KMS-11 (cell line): ENCODE data around the gene CCDC66.

Source experiments
- H2AFZ ChIP-seq: fragments of 200-600 bp; sonication (generic); 2 replicates; pipeline ENCODE4 v1.6.1; 2016; ENCODE audit warnings: antibody characterized with exemption, mixed run types, low read depth
- H3K27ac ChIP-seq: fragments of 200-600 bp; sonication (generic); 2 replicates; pipeline ENCODE4 v1.6.1; 2016; ENCODE audit warnings: mild to moderate bottlenecking, mixed run types
- H3K27me3 ChIP-seq: fragments of 200-600 bp; sonication (generic); 2 replicates; pipeline ENCODE4 v1.6.1; 2017; ENCODE audit warnings: mild to moderate bottlenecking, low read depth, mixed run types, moderate library complexity; ENCODE audit not compliant: insufficient read depth
- H3K36me3 ChIP-seq: fragments of 200-600 bp; sonication (generic); 2 replicates; pipeline ENCODE4 v1.6.1; 2017; ENCODE audit warnings: mild to moderate bottlenecking, mixed run types; ENCODE audit not compliant: insufficient read depth
- H3K4me1 ChIP-seq: fragments of 200-600 bp; sonication (generic); 2 replicates; pipeline ENCODE4 v1.6.1; 2016; ENCODE audit warnings: mild to moderate bottlenecking, low read depth, mixed run types; ENCODE audit not compliant: poor library complexity, severe bottlenecking
- H3K4me2 ChIP-seq: fragments of 200-600 bp; sonication (generic); 2 replicates; pipeline ENCODE4 v1.7.0; 2016; ENCODE audit warnings: mild to moderate bottlenecking, mixed run types
- H3K4me3 ChIP-seq: fragments of 200-600 bp; sonication (generic); IDR thresholded peaks from 2 replicates; pipeline ENCODE4 v1.6.1; 2017; ENCODE audit warnings: low read depth, low read length, mixed read lengths; ENCODE audit not compliant: insufficient read depth
- H3K79me2 ChIP-seq: fragments of 200-600 bp; sonication (generic); 2 replicates; pipeline ENCODE4 v1.6.1; 2016; ENCODE audit warnings: low read depth, mixed run types; ENCODE audit not compliant: insufficient read depth
- H3K9ac ChIP-seq: fragments of 200-600 bp; sonication (generic); 2 replicates; pipeline ENCODE4 v1.6.1; 2016; ENCODE audit warnings: mild to moderate bottlenecking, mixed run types
- H4K20me1 ChIP-seq: fragments of 200-600 bp; sonication (generic); 2 replicates; pipeline ENCODE4 v1.6.1; 2016; ENCODE audit warnings: mild to moderate bottlenecking, mixed run types; ENCODE audit not compliant: insufficient read depth
- TF ChIP-seq, protein P1 (sequence below): fragments of 200-600 bp; sonication (generic); conservative IDR thresholded peaks from 2 replicates; pipeline ENCODE4 v1.6.1; 2017; ENCODE audit warnings: low read depth, mild to moderate bottlenecking, antibody characterized with exemption, low read length, moderate library complexity, mixed read lengths

CCDC66 gene

GRCh38 chr3:56624725-56625124, 67.8 kb downstream of the CCDC66 start:
- H3K27me3 ChIP-seq, result no peaks in the 10 kb centered on the region
- H3K9ac ChIP-seq, result no peak overlapping the region
- H3K4me3 ChIP-seq, result no peak overlapping the region
- H3K79me2 ChIP-seq, result no peaks in the 10 kb centered on the region
- no peaks in the 10 kb centered on the region for H3K36me3 ChIP-seq
- no peak overlapping the region for H3K27ac ChIP-seq
- TF ChIP-seq, protein P1, sequence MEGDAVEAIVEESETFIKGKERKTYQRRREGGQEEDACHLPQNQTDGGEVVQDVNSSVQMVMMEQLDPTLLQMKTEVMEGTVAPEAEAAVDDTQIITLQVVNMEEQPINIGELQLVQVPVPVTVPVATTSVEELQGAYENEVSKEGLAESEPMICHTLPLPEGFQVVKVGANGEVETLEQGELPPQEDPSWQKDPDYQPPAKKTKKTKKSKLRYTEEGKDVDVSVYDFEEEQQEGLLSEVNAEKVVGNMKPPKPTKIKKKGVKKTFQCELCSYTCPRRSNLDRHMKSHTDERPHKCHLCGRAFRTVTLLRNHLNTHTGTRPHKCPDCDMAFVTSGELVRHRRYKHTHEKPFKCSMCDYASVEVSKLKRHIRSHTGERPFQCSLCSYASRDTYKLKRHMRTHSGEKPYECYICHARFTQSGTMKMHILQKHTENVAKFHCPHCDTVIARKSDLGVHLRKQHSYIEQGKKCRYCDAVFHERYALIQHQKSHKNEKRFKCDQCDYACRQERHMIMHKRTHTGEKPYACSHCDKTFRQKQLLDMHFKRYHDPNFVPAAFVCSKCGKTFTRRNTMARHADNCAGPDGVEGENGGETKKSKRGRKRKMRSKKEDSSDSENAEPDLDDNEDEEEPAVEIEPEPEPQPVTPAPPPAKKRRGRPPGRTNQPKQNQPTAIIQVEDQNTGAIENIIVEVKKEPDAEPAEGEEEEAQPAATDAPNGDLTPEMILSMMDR, result no peak
- H2AFZ ChIP-seq, result no peak overlapping the region
- H3K4me2 ChIP-seq, result no peak overlapping the region
- no peaks in the 10 kb centered on the region for H3K4me1 ChIP-seq
- no peaks in the 10 kb centered on the region for H4K20me1 ChIP-seq

- Histone ChIP-seq H4K20me1 (no peaks in the 10 kb centered on the region), H3K4me1 (no peaks in the 10 kb centered on the region), H3K27me3 (no peaks in the 10 kb centered on the region), H3K9ac (no peak overlapping the region), H3K36me3 (no peaks in the 10 kb centered on the region), H3K27ac (no peak overlapping the region), H3K79me2 (no peaks in the 10 kb centered on the region), H3K4me2 (no peak overlapping the region), H2AFZ (no peak overlapping the region), H3K4me3 (no peak overlapping the region)
- TF ChIP-seq, protein P1, result no peak
Observed at GRCh38 chr3:56629047-56629446, 72.1 kb downstream of the CCDC66 start.

DNA sequence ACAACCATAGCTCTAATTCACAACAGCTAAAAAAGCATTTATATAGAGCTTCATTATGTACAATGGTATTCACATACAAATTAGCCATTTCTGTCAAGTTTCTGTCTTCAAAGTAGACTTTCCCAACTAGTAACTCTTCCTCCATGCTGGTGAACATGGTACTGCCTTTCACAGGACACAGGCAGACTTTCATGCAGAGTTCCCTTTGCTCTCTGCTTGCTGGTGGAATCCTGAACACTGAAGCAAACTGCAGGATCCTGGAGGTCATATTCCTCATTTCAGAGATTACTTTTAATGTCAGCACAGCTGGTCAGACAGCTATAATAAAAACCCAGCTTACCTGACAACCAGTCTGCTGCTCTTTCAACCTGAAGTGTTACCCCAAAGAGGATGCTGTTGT, 72.5 kb downstream of the CCDC66 start:
- Histone ChIP-seq H3K4me1 (no peaks in the 10 kb centered on the region), H3K27me3 (no peaks in the 10 kb centered on the region), H3K27ac (no peak overlapping the region), H3K4me3 (no peak overlapping the region), H3K79me2 (no peaks in the 10 kb centered on the region), H4K20me1 (no peaks in the 10 kb centered on the region), H2AFZ (no peak overlapping the region), H3K9ac (no peak overlapping the region), H3K36me3 (no peaks in the 10 kb centered on the region), H3K4me2 (no peak overlapping the region)
- TF ChIP-seq, protein P1, result no peak

GRCh38 chr3:56630966-56631365, 74.0 kb downstream of the CCDC66 start:
- no peaks in the 10 kb centered on the region for H3K27me3 ChIP-seq
- H3K36me3 ChIP-seq, result no peaks in the 10 kb centered on the region

More at GRCh38 chr3:56630966-56631365, 74.0 kb downstream of the CCDC66 start:
- Histone ChIP-seq H4K20me1 (no peaks in the 10 kb centered on the region), H3K9ac (no peak overlapping the region), H2AFZ (no peak overlapping the region), H3K27ac (no peak overlapping the region), H3K4me1 (no peaks in the 10 kb centered on the region), H3K4me3 (no peak overlapping the region), H3K4me2 (no peak overlapping the region), H3K79me2 (no peaks in the 10 kb centered on the region)
- TF ChIP-seq, protein P1, result no peak
